Measurements from ENCODE around the gene LIN37. TPM values are rescaled to one million over a fixed set of nuclear protein-coding genes. Genes with fewer than 3 reads are reported as not detected.

LIN37 gene
- total and polyA plus RNA-seq, 2 of the 13 experiments (the other 11 are each of a cell fraction or from before 2014, with no cell fraction given), result 6.3 to 8.7 TPM

GRCh38 chr19:35715981-35716800 is 32.2 kb upstream of the LIN37 start (continued):
- TF ChIP-seq TCF7L2 (IDR thresholded peaks at IDR 0.05; ENCODE audit: low read depth, low read length) (no peak), ZNF749 (CRISPR knock-in tag; IDR thresholded peaks at IDR 0.05; ENCODE audit: borderline replicate concordance) (peak; percentile 48), HMGXB4 (CRISPR knock-in tag; IDR thresholded peaks at IDR 0.05; ENCODE audit: borderline replicate concordance in 1 of 2, low read depth in 1 of 2) (peak in 1 of 2 experiments; percentile 97; a peak in 2 of 4 replicates), FOXC1 (CRISPR knock-in tag; IDR thresholded peaks at IDR 0.05; ENCODE audit: borderline replicate concordance) (no peak; the same call in none of the 2 replicates), ZBTB4 (CRISPR knock-in tag; IDR thresholded peaks at IDR 0.05; ENCODE audit: borderline replicate concordance) (peak; percentile 66; the same call in 1 of the 2 replicates), ASH2L (IDR thresholded peaks at IDR 0.05; ENCODE audit: insufficient read length, low read depth, low read length) (peak; percentile 12), TBX2 (CRISPR knock-in tag; IDR thresholded peaks at IDR 0.05; ENCODE audit: borderline replicate concordance) (peak; percentile 64; the same call in 1 of the 2 replicates), REL (CRISPR knock-in tag; conservative IDR thresholded peaks at IDR 0.05) (peak; percentile 84; the same call in 1 of the 2 replicates), ZMYM3 (CRISPR knock-in tag; IDR thresholded peaks at IDR 0.05) (0 out of 2 replicates have a peak, but pooled peaks have one; percentile 37), MAX (IDR thresholded peaks at IDR 0.05) (peak; percentile 92), KDM2A (CRISPR knock-in tag; IDR thresholded peaks at IDR 0.05; ENCODE audit: borderline replicate concordance, low read depth) (peak; percentile 82), ZNF761 (CRISPR knock-in tag; conservative IDR thresholded peaks at IDR 0.05) (peak; percentile 84), NRL (CRISPR knock-in tag; IDR thresholded peaks at IDR 0.05; ENCODE audit: borderline replicate concordance) (peak; percentile 46), REPIN1 (CRISPR knock-in tag; IDR thresholded peaks at IDR 0.05; ENCODE audit: borderline replicate concordance, low read depth) (no peak; the same call in 1 of the 2 replicates), PRPF4 (IDR thresholded peaks at IDR 0.05; ENCODE audit: low read depth, low read length, poor library complexity, severe bottlenecking) (no peak), ZBTB21 (CRISPR knock-in tag; IDR thresholded peaks at IDR 0.05) (no peak), ARNTL (CRISPR knock-in tag; IDR thresholded peaks at IDR 0.05) (peak; percentile 18; the same call in 1 of the 2 replicates), HES4 (CRISPR knock-in tag; IDR thresholded peaks at IDR 0.05; ENCODE audit: borderline replicate concordance) (peak; percentile 59; the same call in 1 of the 2 replicates), ZNF781 (CRISPR knock-in tag; IDR thresholded peaks at IDR 0.05; ENCODE audit: borderline replicate concordance, not compliant biosample characterization) (peak; percentile 93), CC2D1A (CRISPR knock-in tag; IDR thresholded peaks at IDR 0.05) (no peak), ZNF546 (CRISPR knock-in tag; conservative IDR thresholded peaks at IDR 0.05) (peak; percentile 94), ZNF282 (IDR thresholded peaks at IDR 0.05; ENCODE audit: partially characterized antibody) (no peak), ZNF24 (IDR thresholded peaks at IDR 0.05) (no peak)
